GM23338 (cell line): ENCODE results near the gene NXPH4. TPM values are rescaled to one million over a fixed set of nuclear protein-coding genes. Genes with fewer than 3 reads are reported as not detected.

ENCODE experiments used
- ATAC-seq: fragments of 200-7000 bp; cut with Tn5 transposase; 3 replicates; pipeline ENCODE4 v1.9.1; 2020
- DNase-seq: peaks from one replicate; pipeline ENCODE4 v3.0.0-alpha.2; 2015; ENCODE audit warnings: low spot score
- H2AFZ ChIP-seq: fragments of 200-600 bp; sonication (generic); 2 replicates; pipeline ENCODE4 v1.8.0; 2016; ENCODE audit warnings: antibody characterized with exemption, mild to moderate bottlenecking, moderate library complexity
- H3F3A ChIP-seq: fragments of 200-600 bp; sonication (generic); replicated peaks from 2 replicates; pipeline ENCODE4 v1.8.0; 2017; ENCODE audit warnings: antibody characterized with exemption, mixed run types, low read depth
- H3K27ac ChIP-seq: fragments of 200-600 bp; sonication (generic); 2 replicates; pipeline ENCODE4 v1.6.1; 2016; ENCODE audit warnings: low read depth
- H3K27me3 ChIP-seq: fragments of 200-600 bp; sonication (generic); 2 replicates; pipeline ENCODE4 v1.8.0; 2016; ENCODE audit warnings: mild to moderate bottlenecking, mixed run types, moderate library complexity; ENCODE audit not compliant: insufficient read depth
- H3K36me3 ChIP-seq: fragments of 200-600 bp; sonication (generic); 2 replicates; pipeline ENCODE4 v1.8.0; 2016; ENCODE audit warnings: mild to moderate bottlenecking; ENCODE audit not compliant: insufficient read depth
- H3K4me1 ChIP-seq: fragments of 200-600 bp; sonication (generic); 2 replicates; pipeline ENCODE4 v1.8.0; 2016; ENCODE audit warnings: mild to moderate bottlenecking, moderate library complexity; ENCODE audit not compliant: insufficient read depth
- H3K4me2 ChIP-seq: fragments of 200-600 bp; sonication (generic); 2 replicates; pipeline ENCODE4 v1.7.1; 2017; ENCODE audit warnings: mixed run types
- H3K4me3 ChIP-seq: fragments of 200-600 bp; sonication (generic); 2 replicates; pipeline ENCODE4 v1.6.1; 2016; ENCODE audit warnings: mixed run types
- H3K79me2 ChIP-seq: fragments of 200-600 bp; sonication (generic); replicated peaks from 2 replicates; pipeline ENCODE4 v1.8.0; 2017; ENCODE audit warnings: mild to moderate bottlenecking; ENCODE audit not compliant: insufficient read depth
- H3K9me2 ChIP-seq: fragments of 200-600 bp; sonication (generic); 2 replicates; pipeline ENCODE4 v1.8.0; 2017; ENCODE audit not compliant: insufficient read depth
- H4K20me1 ChIP-seq: fragments of 200-600 bp; sonication (generic); replicated peaks from 2 replicates; pipeline ENCODE4 v1.8.0; 2017; ENCODE audit warnings: mild to moderate bottlenecking; ENCODE audit not compliant: insufficient read depth
- H3K27ac Mint-ChIP-seq: 2 replicates; pipeline ENCODE4 v1.8.0; 2020; ENCODE audit warnings: inconsistent platforms, mild to moderate bottlenecking, moderate library complexity, mixed read lengths
- H3K27me3 Mint-ChIP-seq: 3 replicates; pipeline ENCODE4 v1.8.0; 2022; ENCODE audit warnings: low read depth, mild to moderate bottlenecking, moderate library complexity, mixed read lengths, inconsistent platforms; ENCODE audit not compliant: insufficient read depth, poor library complexity
- H3K36me3 Mint-ChIP-seq: 3 replicates; pipeline ENCODE4 v1.8.0; 2021; ENCODE audit warnings: low read depth, mild to moderate bottlenecking, inconsistent platforms, moderate library complexity, mixed read lengths
- H3K4me1 Mint-ChIP-seq: 3 replicates; pipeline ENCODE4 v1.8.0; 2020; ENCODE audit warnings: mild to moderate bottlenecking, inconsistent platforms, mixed read lengths
- H3K4me3 Mint-ChIP-seq: 3 replicates; pipeline ENCODE4 v1.8.0; 2021; ENCODE audit warnings: moderate library complexity, mild to moderate bottlenecking, inconsistent platforms, mixed read lengths
- H3K9me3 Mint-ChIP-seq: 3 replicates; pipeline ENCODE4 v1.8.0; 2020; ENCODE audit warnings: moderate library complexity, mild to moderate bottlenecking, inconsistent platforms, mixed read lengths
- CREB1 ChIP-seq: fragments of 250-450 bp; sonication (Bioruptor Pico); IDR thresholded peaks from 2 replicates; pipeline ENCODE4 v1.5.0; 2020; ENCODE audit warnings: low read depth, mild to moderate bottlenecking, moderate library complexity
- EZH2phosphoT487 ChIP-seq: fragments of 200-600 bp; sonication (generic); IDR thresholded peaks from one replicate; pipeline ENCODE4 v1.8.1; 2018; ENCODE audit warnings: antibody characterized with exemption; ENCODE audit not compliant: unreplicated experiment
- JUNB ChIP-seq: IDR thresholded peaks from one replicate; pipeline ENCODE4 v1.6.1; 2016; ENCODE audit warnings: antibody characterized with exemption; ENCODE audit not compliant: unreplicated experiment
- NANOG ChIP-seq: IDR thresholded peaks from 2 replicates; pipeline ENCODE4 v1.6.1; 2016; ENCODE audit warnings: antibody characterized with exemption, borderline replicate concordance
- POLR2AphosphoS5 ChIP-seq: IDR thresholded peaks from 2 replicates; pipeline ENCODE4 v1.6.1; 2016; ENCODE audit warnings: antibody characterized with exemption, low read depth
- REST ChIP-seq: IDR thresholded peaks from one replicate; pipeline ENCODE4 v1.6.1; 2018; ENCODE audit warnings: antibody characterized with exemption; ENCODE audit not compliant: unreplicated experiment
- STAT1 ChIP-seq: IDR thresholded peaks from one replicate; pipeline ENCODE4 v1.6.1; 2016; ENCODE audit warnings: antibody characterized with exemption; ENCODE audit not compliant: unreplicated experiment
- ZNF114 ChIP-seq: fragments of 250-450 bp; sonication (Bioruptor Pico); IDR thresholded peaks from 2 replicates; pipeline ENCODE4 v1.5.0; 2020; ENCODE audit warnings: mild to moderate bottlenecking, moderate library complexity
- polyA plus RNA-seq: library from polyadenylated mRNA; unstranded; fragments of >200 nt; fragmentation: Nextera tagmentation; extraction: Ambion mirVana; gene quantifications from 2 replicates; pipeline ENCODE4 v1.2.1, GENCODE V29; 2016
- total RNA-seq: library from RNA; depleted of rRNA; stranded (reverse); fragments of >200 nt; shearing (Covaris generic); gene quantifications from 2 replicates; pipeline ENCODE4 v1.2.3, GENCODE V29; 2014
- TF ChIP-seq, protein P1 (sequence below), 2 experiments: fragments of 200-600 bp in 1 of 2; sonication (generic) in 1 of 2; conservative IDR thresholded peaks; 2 replicates each; pipeline versions ENCODE4 v1.5.1 to v1.6.1; 2016 to 2017; ENCODE audit warnings: antibody characterized with exemption in 2 of 2, low read depth in 2 of 2, mild to moderate bottlenecking in 2 of 2, moderate library complexity in 1 of 2
- TF ChIP-seq, protein P2 (sequence below): fragments of 250-450 bp; sonication (Bioruptor Pico); IDR thresholded peaks from 2 replicates; pipeline ENCODE4 v1.5.0; 2020; ENCODE audit warnings: mild to moderate bottlenecking, moderate library complexity

The NXPH4 gene
- total and polyA plus RNA-seq, 2 experiments from 2014 or later, result 0.89 to 1.5 TPM

DNA sequence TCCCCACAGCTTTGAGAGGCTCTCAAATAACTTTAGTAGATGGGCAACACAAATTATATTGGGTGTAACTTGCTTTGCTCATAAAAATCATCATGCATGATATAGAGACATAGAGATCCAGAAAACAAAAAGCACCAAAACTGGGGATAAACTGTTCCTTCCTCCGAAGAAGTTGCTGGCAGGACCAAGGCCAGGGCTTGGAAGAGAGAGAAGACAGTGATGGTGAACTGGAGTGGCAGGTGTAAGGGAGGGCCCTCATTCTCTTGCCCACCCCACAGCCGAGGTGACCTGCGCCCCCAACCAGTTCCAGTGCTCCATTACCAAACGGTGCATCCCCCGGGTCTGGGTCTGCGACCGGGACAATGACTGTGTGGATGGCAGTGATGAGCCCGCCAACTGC lies 15.4 kb upstream of the NXPH4 start:
- H3K36me3 ChIP-seq, result peaks cover 31% of the 10 kb centered on the region
- H3K27me3 ChIP-seq, result no peaks in the 10 kb centered on the region
- Mint-ChIP-seq H3K27me3 (peaks cover 14% of the 10 kb centered on the region), H3K4me3 (no peak overlapping the region), H3K36me3 (peaks cover 92% of the 10 kb centered on the region), H3K27ac (no peak overlapping the region), H3K4me1 (no peaks in the 10 kb centered on the region), H3K9me3 (no peaks in the 10 kb centered on the region; the same call in 2 of the 3 replicates)
- H2AFZ ChIP-seq, result no peak overlapping the region
- H3F3A ChIP-seq, result no peaks in the 10 kb centered on the region
- H3K4me1 ChIP-seq, result no peaks in the 10 kb centered on the region
- no peaks in the 10 kb centered on the region for H3K79me2 ChIP-seq
- TF ChIP-seq, protein P1, sequence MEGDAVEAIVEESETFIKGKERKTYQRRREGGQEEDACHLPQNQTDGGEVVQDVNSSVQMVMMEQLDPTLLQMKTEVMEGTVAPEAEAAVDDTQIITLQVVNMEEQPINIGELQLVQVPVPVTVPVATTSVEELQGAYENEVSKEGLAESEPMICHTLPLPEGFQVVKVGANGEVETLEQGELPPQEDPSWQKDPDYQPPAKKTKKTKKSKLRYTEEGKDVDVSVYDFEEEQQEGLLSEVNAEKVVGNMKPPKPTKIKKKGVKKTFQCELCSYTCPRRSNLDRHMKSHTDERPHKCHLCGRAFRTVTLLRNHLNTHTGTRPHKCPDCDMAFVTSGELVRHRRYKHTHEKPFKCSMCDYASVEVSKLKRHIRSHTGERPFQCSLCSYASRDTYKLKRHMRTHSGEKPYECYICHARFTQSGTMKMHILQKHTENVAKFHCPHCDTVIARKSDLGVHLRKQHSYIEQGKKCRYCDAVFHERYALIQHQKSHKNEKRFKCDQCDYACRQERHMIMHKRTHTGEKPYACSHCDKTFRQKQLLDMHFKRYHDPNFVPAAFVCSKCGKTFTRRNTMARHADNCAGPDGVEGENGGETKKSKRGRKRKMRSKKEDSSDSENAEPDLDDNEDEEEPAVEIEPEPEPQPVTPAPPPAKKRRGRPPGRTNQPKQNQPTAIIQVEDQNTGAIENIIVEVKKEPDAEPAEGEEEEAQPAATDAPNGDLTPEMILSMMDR (conservative IDR thresholded peaks at IDR 0.05; ENCODE audit: low read depth in 2 of 2), result no peak
- TF ChIP-seq CREB1 (CRISPR knock-in tag) (no peak), NANOG (no peak), POLR2AphosphoS5 (no peak), REST (no peak), EZH2phosphoT487 (no peak), JUNB (no peak), ZNF114 (no peak), STAT1 (no peak)
- TF ChIP-seq, protein P2, sequence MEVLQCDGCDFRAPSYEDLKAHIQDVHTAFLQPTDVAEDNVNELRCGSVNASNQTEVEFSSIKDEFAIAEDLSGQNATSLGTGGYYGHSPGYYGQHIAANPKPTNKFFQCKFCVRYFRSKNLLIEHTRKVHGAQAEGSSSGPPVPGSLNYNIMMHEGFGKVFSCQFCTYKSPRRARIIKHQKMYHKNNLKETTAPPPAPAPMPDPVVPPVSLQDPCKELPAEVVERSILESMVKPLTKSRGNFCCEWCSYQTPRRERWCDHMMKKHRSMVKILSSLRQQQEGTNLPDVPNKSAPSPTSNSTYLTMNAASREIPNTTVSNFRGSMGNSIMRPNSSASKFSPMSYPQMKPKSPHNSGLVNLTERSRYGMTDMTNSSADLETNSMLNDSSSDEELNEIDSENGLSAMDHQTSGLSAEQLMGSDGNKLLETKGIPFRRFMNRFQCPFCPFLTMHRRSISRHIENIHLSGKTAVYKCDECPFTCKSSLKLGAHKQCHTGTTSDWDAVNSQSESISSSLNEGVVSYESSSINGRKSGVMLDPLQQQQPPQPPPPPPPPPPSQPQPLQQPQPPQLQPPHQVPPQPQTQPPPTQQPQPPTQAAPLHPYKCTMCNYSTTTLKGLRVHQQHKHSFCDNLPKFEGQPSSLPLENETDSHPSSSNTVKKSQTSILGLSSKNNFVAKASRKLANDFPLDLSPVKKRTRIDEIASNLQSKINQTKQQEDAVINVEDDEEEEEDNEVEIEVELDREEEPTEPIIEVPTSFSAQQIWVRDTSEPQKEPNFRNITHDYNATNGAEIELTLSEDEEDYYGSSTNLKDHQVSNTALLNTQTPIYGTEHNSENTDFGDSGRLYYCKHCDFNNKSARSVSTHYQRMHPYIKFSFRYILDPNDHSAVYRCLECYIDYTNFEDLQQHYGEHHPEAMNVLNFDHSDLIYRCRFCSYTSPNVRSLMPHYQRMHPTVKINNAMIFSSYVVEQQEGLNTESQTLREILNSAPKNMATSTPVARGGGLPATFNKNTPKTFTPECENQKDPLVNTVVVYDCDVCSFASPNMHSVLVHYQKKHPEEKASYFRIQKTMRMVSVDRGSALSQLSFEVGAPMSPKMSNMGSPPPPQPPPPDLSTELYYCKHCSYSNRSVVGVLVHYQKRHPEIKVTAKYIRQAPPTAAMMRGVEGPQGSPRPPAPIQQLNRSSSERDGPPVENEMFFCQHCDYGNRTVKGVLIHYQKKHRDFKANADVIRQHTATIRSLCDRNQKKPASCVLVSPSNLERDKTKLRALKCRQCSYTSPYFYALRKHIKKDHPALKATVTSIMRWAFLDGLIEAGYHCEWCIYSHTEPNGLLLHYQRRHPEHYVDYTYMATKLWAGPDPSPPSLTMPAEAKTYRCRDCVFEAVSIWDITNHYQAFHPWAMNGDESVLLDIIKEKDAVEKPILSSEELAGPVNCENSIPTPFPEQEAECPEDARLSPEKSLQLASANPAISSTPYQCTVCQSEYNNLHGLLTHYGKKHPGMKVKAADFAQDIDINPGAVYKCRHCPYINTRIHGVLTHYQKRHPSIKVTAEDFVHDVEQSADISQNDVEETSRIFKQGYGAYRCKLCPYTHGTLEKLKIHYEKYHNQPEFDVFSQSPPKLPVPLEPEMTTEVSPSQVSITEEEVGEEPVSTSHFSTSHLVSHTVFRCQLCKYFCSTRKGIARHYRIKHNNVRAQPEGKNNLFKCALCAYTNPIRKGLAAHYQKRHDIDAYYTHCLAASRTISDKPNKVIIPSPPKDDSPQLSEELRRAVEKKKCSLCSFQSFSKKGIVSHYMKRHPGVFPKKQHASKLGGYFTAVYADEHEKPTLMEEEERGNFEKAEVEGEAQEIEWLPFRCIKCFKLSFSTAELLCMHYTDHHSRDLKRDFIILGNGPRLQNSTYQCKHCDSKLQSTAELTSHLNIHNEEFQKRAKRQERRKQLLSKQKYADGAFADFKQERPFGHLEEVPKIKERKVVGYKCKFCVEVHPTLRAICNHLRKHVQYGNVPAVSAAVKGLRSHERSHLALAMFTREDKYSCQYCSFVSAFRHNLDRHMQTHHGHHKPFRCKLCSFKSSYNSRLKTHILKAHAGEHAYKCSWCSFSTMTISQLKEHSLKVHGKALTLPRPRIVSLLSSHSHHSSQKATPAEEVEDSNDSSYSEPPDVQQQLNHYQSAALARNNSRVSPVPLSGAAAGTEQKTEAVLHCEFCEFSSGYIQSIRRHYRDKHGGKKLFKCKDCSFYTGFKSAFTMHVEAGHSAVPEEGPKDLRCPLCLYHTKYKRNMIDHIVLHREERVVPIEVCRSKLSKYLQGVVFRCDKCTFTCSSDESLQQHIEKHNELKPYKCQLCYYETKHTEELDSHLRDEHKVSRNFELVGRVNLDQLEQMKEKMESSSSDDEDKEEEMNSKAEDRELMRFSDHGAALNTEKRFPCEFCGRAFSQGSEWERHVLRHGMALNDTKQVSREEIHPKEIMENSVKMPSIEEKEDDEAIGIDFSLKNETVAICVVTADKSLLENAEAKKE (CRISPR knock-in tag), result no peak
- H3K4me2 ChIP-seq, result no peak overlapping the region
- DNase-seq (no peak), ATAC-seq (no peak)
- H3K27ac ChIP-seq, result no peak overlapping the region
- H4K20me1 ChIP-seq, result no peaks in the 10 kb centered on the region; the same call in 1 of the 2 replicates
- no peaks in the 10 kb centered on the region for H3K9me2 ChIP-seq
- no peak overlapping the region for H3K4me3 ChIP-seq
